22Rv1 (cell line): Measurements from ENCODE around the gene RNU6-8.

Experiments used
- CTCF ChIP-seq: fragments of 450-650 bp; IDR thresholded peaks from 2 replicates; pipeline ENCODE4 v1.5.1; 2017; ENCODE audit warnings: mild to moderate bottlenecking
- ZFX ChIP-seq: fragments of 450-650 bp; IDR thresholded peaks from 2 replicates; pipeline ENCODE4 v1.6.1; 2017; ENCODE audit warnings: antibody characterized with exemption, borderline replicate concordance

- TF ChIP-seq CTCF, result no peak
- TF ChIP-seq ZFX, result no peak
Measured at GRCh38 chr14:32250681-32251080, 47.6 kb upstream of the RNU6-8 start.
